SK-N-SH treated with all-trans-retinoic acid at 6 μM for 48 hours (cell line): Measurements from ENCODE around the gene TGFB2.

ENCODE experiments used
- ATAC-seq: fragments of 200-7000 bp; cut with Tn5 transposase; 3 replicates; pipeline ENCODE4 v1.9.1; 2020; ENCODE audit warnings: mild to moderate bottlenecking, moderate library complexity
- ARNTL ChIP-seq: fragments of 450-650 bp; formaldehyde crosslinking; IDR thresholded peaks from 2 replicates; pipeline ENCODE4 v1.5.0; 2020; ENCODE audit warnings: low read depth, mild to moderate bottlenecking, moderate library complexity, borderline replicate concordance
- CREB5 ChIP-seq: fragments of 250-450 bp; sonication (Bioruptor Pico); IDR thresholded peaks from 2 replicates; pipeline ENCODE4 v1.5.1; 2020; ENCODE audit warnings: low read depth, mild to moderate bottlenecking, moderate library complexity
- CSDC2 ChIP-seq: fragments of 250-450 bp; sonication (Bioruptor Pico); IDR thresholded peaks from 2 replicates; pipeline ENCODE4 v1.5.0; 2020; ENCODE audit warnings: mild to moderate bottlenecking, moderate library complexity
- CSRNP3 ChIP-seq: fragments of 250-450 bp; sonication (Bioruptor Pico); IDR thresholded peaks from 2 replicates; pipeline ENCODE4 v1.5.1; 2021; ENCODE audit warnings: mild to moderate bottlenecking, moderate library complexity
- GLIS3 ChIP-seq: fragments of 250-450 bp; sonication (Bioruptor Pico); IDR thresholded peaks from 2 replicates; pipeline ENCODE4 v1.5.0; 2020; ENCODE audit warnings: mild to moderate bottlenecking, moderate library complexity
- ISL1 ChIP-seq: fragments of 250-450 bp; sonication (Bioruptor Pico); IDR thresholded peaks from 2 replicates; pipeline ENCODE4 v2.1.2; 2022; ENCODE audit warnings: mild to moderate bottlenecking, moderate library complexity
- OSR1 ChIP-seq: fragments of 250-450 bp; sonication (Bioruptor Pico); IDR thresholded peaks from 2 replicates; pipeline ENCODE4 v1.8.0; 2022; ENCODE audit warnings: moderate library complexity, mild to moderate bottlenecking, inconsistent platforms
- PATZ1 ChIP-seq: fragments of 250-450 bp; sonication (Bioruptor Pico); IDR thresholded peaks from 2 replicates; pipeline ENCODE4 v1.8.0; 2020; ENCODE audit warnings: mild to moderate bottlenecking, moderate library complexity, borderline replicate concordance
- POU6F1 ChIP-seq: fragments of 250-450 bp; sonication (Bioruptor Pico); IDR thresholded peaks from 2 replicates; pipeline ENCODE4 v1.8.0; 2021; ENCODE audit warnings: low read depth, mild to moderate bottlenecking, moderate library complexity, borderline replicate concordance
- RARB ChIP-seq: fragments of 250-450 bp; sonication (Bioruptor Pico); IDR thresholded peaks from 2 replicates; pipeline ENCODE4 v1.8.0; 2021; ENCODE audit warnings: mild to moderate bottlenecking, moderate library complexity
- SNAI2 ChIP-seq: fragments of 250-450 bp; sonication (Bioruptor Pico); IDR thresholded peaks from 2 replicates; pipeline ENCODE4 v1.5.0; 2020; ENCODE audit warnings: mild to moderate bottlenecking, moderate library complexity
- TCF4 ChIP-seq: fragments of 250-450 bp; sonication (Bioruptor Pico); IDR thresholded peaks from 2 replicates; pipeline ENCODE4 v1.8.0; 2021; ENCODE audit warnings: mild to moderate bottlenecking, moderate library complexity, borderline replicate concordance
- TSHZ2 ChIP-seq: fragments of 250-450 bp; sonication (Bioruptor Pico); IDR thresholded peaks from 2 replicates; pipeline ENCODE4 v1.5.0; 2020; ENCODE audit warnings: mild to moderate bottlenecking, moderate library complexity
- ZFP3 ChIP-seq: fragments of 250-450 bp; sonication (Bioruptor Pico); IDR thresholded peaks from 2 replicates; pipeline ENCODE4 v1.5.0; 2020; ENCODE audit warnings: mild to moderate bottlenecking, moderate library complexity
- ZFP30 ChIP-seq: fragments of 450-650 bp; formaldehyde crosslinking; IDR thresholded peaks from 2 replicates; pipeline ENCODE4 v1.5.0; 2022; ENCODE audit warnings: mild to moderate bottlenecking, moderate library complexity
- ZNF70 ChIP-seq: fragments of 450-650 bp; formaldehyde crosslinking; IDR thresholded peaks from 2 replicates; pipeline ENCODE4 v1.5.0; 2020; ENCODE audit warnings: mild to moderate bottlenecking, moderate library complexity
- ZNF8 ChIP-seq: fragments of 450-650 bp; formaldehyde crosslinking; IDR thresholded peaks from 2 replicates; pipeline ENCODE4 v1.5.0; 2020; ENCODE audit warnings: mild to moderate bottlenecking, moderate library complexity

Gene TGFB2

GRCh38 chr1:218435528-218435927 lies 90.4 kb downstream of the TGFB2 start (continued):
- no peak for TF ChIP-seq TCF4 (CRISPR knock-in tag)
- no peak for TF ChIP-seq ZNF70 (CRISPR knock-in tag)

- TF ChIP-seq POU6F1 (CRISPR knock-in tag) (no peak), SNAI2 (CRISPR knock-in tag) (no peak), ZFP3 (CRISPR knock-in tag) (no peak)
- no peak for ATAC-seq
These were observed 91.2 kb downstream of the TGFB2 start for GRCh38 chr1:218436346-218436745.

- TF ChIP-seq CREB5 (CRISPR knock-in tag) (no peak), ZNF8 (CRISPR knock-in tag) (no peak)
- no peak for ATAC-seq
These were observed 91.9 kb downstream of the TGFB2 start for GRCh38 chr1:218436997-218437396.

GRCh38 chr1:218439541-218440295 lies 94.6 kb downstream of the TGFB2 start:
- ATAC-seq = peak; percentile 71
- TF ChIP-seq ZNF8 (CRISPR knock-in tag) (no peak), ZFP30 (CRISPR knock-in tag) (no peak), CSRNP3 (no peak), POU6F1 (CRISPR knock-in tag) (no peak), ISL1 (CRISPR knock-in tag) (no peak)
- TF ChIP-seq, all 23 proteins: peak for 0

- no peak for ATAC-seq
- TF ChIP-seq OSR1 (CRISPR knock-in tag) = no peak
- no peak for TF ChIP-seq RARB (CRISPR knock-in tag)
- TF ChIP-seq SNAI2 (CRISPR knock-in tag) = no peak
- TF ChIP-seq ZFP30 (CRISPR knock-in tag) = no peak
- TF ChIP-seq ARNTL (CRISPR knock-in tag) = no peak
- no peak for TF ChIP-seq CSDC2 (CRISPR knock-in tag)
- TF ChIP-seq GLIS3 = no peak
- TF ChIP-seq TSHZ2 (CRISPR knock-in tag) = no peak
- TF ChIP-seq PATZ1 (CRISPR knock-in tag) = no peak
These were observed 98.1 kb downstream of the TGFB2 start for GRCh38 chr1:218443255-218443654.
